ENCODE results near the gene ADAMTS2.

GRCh38 chr5:179345433-179346321 is at the start of gene ADAMTS2:
- no peak for TF ChIP-seq POLR2AphosphoS5 (IDR thresholded peaks at IDR 0.05; ENCODE audit: low read depth)
- peak; percentile 41 for TF ChIP-seq EZH2 (IDR thresholded peaks at IDR 0.05; ENCODE audit: low read depth, unreplicated experiment)
- no peak for TF ChIP-seq REST (IDR thresholded peaks at IDR 0.05; ENCODE audit: unreplicated experiment)
- TF ChIP-seq, protein P1, sequence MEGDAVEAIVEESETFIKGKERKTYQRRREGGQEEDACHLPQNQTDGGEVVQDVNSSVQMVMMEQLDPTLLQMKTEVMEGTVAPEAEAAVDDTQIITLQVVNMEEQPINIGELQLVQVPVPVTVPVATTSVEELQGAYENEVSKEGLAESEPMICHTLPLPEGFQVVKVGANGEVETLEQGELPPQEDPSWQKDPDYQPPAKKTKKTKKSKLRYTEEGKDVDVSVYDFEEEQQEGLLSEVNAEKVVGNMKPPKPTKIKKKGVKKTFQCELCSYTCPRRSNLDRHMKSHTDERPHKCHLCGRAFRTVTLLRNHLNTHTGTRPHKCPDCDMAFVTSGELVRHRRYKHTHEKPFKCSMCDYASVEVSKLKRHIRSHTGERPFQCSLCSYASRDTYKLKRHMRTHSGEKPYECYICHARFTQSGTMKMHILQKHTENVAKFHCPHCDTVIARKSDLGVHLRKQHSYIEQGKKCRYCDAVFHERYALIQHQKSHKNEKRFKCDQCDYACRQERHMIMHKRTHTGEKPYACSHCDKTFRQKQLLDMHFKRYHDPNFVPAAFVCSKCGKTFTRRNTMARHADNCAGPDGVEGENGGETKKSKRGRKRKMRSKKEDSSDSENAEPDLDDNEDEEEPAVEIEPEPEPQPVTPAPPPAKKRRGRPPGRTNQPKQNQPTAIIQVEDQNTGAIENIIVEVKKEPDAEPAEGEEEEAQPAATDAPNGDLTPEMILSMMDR (conservative IDR thresholded peaks at IDR 0.05; ENCODE audit: low read depth in 2 of 2), result no peak
- no peak for TF ChIP-seq EZH2phosphoT487 (IDR thresholded peaks at IDR 0.05; ENCODE audit: unreplicated experiment)
- TF ChIP-seq ZNF331 (CRISPR knock-in tag; IDR thresholded peaks at IDR 0.05; ENCODE audit: low read depth), result no peak
- TF ChIP-seq CREB1 (CRISPR knock-in tag; IDR thresholded peaks at IDR 0.05; ENCODE audit: low read depth), result no peak
- TF ChIP-seq, protein P2, sequence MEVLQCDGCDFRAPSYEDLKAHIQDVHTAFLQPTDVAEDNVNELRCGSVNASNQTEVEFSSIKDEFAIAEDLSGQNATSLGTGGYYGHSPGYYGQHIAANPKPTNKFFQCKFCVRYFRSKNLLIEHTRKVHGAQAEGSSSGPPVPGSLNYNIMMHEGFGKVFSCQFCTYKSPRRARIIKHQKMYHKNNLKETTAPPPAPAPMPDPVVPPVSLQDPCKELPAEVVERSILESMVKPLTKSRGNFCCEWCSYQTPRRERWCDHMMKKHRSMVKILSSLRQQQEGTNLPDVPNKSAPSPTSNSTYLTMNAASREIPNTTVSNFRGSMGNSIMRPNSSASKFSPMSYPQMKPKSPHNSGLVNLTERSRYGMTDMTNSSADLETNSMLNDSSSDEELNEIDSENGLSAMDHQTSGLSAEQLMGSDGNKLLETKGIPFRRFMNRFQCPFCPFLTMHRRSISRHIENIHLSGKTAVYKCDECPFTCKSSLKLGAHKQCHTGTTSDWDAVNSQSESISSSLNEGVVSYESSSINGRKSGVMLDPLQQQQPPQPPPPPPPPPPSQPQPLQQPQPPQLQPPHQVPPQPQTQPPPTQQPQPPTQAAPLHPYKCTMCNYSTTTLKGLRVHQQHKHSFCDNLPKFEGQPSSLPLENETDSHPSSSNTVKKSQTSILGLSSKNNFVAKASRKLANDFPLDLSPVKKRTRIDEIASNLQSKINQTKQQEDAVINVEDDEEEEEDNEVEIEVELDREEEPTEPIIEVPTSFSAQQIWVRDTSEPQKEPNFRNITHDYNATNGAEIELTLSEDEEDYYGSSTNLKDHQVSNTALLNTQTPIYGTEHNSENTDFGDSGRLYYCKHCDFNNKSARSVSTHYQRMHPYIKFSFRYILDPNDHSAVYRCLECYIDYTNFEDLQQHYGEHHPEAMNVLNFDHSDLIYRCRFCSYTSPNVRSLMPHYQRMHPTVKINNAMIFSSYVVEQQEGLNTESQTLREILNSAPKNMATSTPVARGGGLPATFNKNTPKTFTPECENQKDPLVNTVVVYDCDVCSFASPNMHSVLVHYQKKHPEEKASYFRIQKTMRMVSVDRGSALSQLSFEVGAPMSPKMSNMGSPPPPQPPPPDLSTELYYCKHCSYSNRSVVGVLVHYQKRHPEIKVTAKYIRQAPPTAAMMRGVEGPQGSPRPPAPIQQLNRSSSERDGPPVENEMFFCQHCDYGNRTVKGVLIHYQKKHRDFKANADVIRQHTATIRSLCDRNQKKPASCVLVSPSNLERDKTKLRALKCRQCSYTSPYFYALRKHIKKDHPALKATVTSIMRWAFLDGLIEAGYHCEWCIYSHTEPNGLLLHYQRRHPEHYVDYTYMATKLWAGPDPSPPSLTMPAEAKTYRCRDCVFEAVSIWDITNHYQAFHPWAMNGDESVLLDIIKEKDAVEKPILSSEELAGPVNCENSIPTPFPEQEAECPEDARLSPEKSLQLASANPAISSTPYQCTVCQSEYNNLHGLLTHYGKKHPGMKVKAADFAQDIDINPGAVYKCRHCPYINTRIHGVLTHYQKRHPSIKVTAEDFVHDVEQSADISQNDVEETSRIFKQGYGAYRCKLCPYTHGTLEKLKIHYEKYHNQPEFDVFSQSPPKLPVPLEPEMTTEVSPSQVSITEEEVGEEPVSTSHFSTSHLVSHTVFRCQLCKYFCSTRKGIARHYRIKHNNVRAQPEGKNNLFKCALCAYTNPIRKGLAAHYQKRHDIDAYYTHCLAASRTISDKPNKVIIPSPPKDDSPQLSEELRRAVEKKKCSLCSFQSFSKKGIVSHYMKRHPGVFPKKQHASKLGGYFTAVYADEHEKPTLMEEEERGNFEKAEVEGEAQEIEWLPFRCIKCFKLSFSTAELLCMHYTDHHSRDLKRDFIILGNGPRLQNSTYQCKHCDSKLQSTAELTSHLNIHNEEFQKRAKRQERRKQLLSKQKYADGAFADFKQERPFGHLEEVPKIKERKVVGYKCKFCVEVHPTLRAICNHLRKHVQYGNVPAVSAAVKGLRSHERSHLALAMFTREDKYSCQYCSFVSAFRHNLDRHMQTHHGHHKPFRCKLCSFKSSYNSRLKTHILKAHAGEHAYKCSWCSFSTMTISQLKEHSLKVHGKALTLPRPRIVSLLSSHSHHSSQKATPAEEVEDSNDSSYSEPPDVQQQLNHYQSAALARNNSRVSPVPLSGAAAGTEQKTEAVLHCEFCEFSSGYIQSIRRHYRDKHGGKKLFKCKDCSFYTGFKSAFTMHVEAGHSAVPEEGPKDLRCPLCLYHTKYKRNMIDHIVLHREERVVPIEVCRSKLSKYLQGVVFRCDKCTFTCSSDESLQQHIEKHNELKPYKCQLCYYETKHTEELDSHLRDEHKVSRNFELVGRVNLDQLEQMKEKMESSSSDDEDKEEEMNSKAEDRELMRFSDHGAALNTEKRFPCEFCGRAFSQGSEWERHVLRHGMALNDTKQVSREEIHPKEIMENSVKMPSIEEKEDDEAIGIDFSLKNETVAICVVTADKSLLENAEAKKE (CRISPR knock-in tag; IDR thresholded peaks at IDR 0.05), result no peak

All from GM23338 (cell line).